A673 (cell line): ENCODE results near the gene PTPN22.

Experiments used
- CTCF ChIP-seq: fragments of 300-800, 200-600 bp; sonication (generic); conservative IDR thresholded peaks from 2 replicates; pipeline ENCODE4 v1.5.1; 2017; ENCODE audit warnings: low read depth, mild to moderate bottlenecking, antibody characterized with exemption, low read length, moderate library complexity, mixed read lengths
- EZH2 ChIP-seq: fragments of 200-600 bp; sonication (generic); IDR thresholded peaks from 2 replicates; pipeline ENCODE4 v1.6.1; 2017; ENCODE audit warnings: borderline replicate concordance, low read depth, mild to moderate bottlenecking, mixed read lengths, antibody characterized with exemption, low read length; ENCODE audit not compliant: poor library complexity, severe bottlenecking

GRCh38 chr1:113768916-113769600 lies 102.5 kb downstream of the PTPN22 start:
- no peak for TF ChIP-seq CTCF
- TF ChIP-seq EZH2 = no peak
